ENCODE data around the gene PTPRF. TPM values are rescaled to one million over a fixed set of nuclear protein-coding genes. Genes with fewer than 3 reads are reported as not detected.

PTPRF gene
- total RNA-seq, 5 donors from 2014 or later (not counting 1 experiment from before 2014, with no cell fraction given): 0.07 to 2.6 (median 1.9) TPM

GRCh38 chr1:43671626-43672330 lies 141.1 kb downstream of the PTPRF start:
- no peak overlapping the region for H3K4me3 Mint-ChIP-seq
- no peaks in the 10 kb centered on the region for H3K4me1 Mint-ChIP-seq
- peaks cover 59% of the 10 kb centered on the region for H3K36me3 Mint-ChIP-seq
- H3K4me3 ChIP-seq (ENCODE audit: control insufficient read depth in 1 of 2, extremely low read depth in 1 of 2, low read length in 1 of 2): no peak overlapping the region
- no peaks in the 10 kb centered on the region for H3K4me1 ChIP-seq (ENCODE audit: control insufficient read depth in 1 of 2, extremely low read depth in 1 of 2, insufficient read depth in 2 of 2, low read length in 2 of 2)
- WGBS (ENCODE audit: insufficient coverage): 95% methylated on average over 9 of the region's 10 CpGs
- H3K9me3 Mint-ChIP-seq: no peaks in the 10 kb centered on the region
- POLR2A ChIA-PET: interaction anchor here in 1 of 2 donors (0.7 kb wide), 1 partner anchor 290 kb away, joined by 3 read pairs; no protein-coding TSS in a partner anchor
- ATAC-seq (replicated peaks in 1 of 4) (no peak), DNase-seq (no peak)
- no peaks in the 10 kb centered on the region for H3K27me3 Mint-ChIP-seq
- H3K27ac Mint-ChIP-seq: no peak overlapping the region
- peaks cover 17 to 81% of the 10 kb centered on the region in 2 donors for H3K36me3 ChIP-seq (ENCODE audit: control insufficient read depth in 2 of 2, extremely low read depth in 1 of 2, insufficient read depth in 1 of 2, low read length in 1 of 2)
- no peaks in the 10 kb centered on the region for H3K9me3 ChIP-seq
- CTCF ChIA-PET: no interaction called here
- no peaks in the 10 kb centered on the region for H3K27me3 ChIP-seq (replicated peaks in 1 of 2; ENCODE audit: control insufficient read depth in 2 of 2, extremely low read depth in 1 of 2, insufficient read depth in 2 of 2, low read length in 1 of 2)
- no peak overlapping the region for H3K27ac ChIP-seq (ENCODE audit: low read length)

GRCh38 chr1:43673261-43673660 lies 142.6 kb downstream of the PTPRF start:
- Mint-ChIP-seq H3K27ac (no peak overlapping the region), H3K4me1 (peaks cover 0 to 7% (median 4%) of the 10 kb centered on the region in 3 donors), H3K4me3 (no peak overlapping the region), H3K27me3 (no peaks in the 10 kb centered on the region), H3K9me3 (no peaks in the 10 kb centered on the region), H3K36me3 (peaks cover 49% of the 10 kb centered on the region)
- Histone ChIP-seq H3K4me1 (ENCODE audit: control insufficient read depth in 1 of 2, extremely low read depth in 1 of 2, insufficient read depth in 2 of 2, low read length in 2 of 2) (no peaks in the 10 kb centered on the region), H3K27me3 (replicated peaks in 1 of 2; ENCODE audit: control insufficient read depth in 2 of 2, extremely low read depth in 1 of 2, insufficient read depth in 2 of 2, low read length in 1 of 2) (no peaks in the 10 kb centered on the region), H3K9me3 (no peaks in the 10 kb centered on the region), H3K4me3 (ENCODE audit: control insufficient read depth in 1 of 2, extremely low read depth in 1 of 2, low read length in 1 of 2) (no peak overlapping the region), H3K27ac (ENCODE audit: low read length) (no peak overlapping the region), H3K36me3 (ENCODE audit: control insufficient read depth in 2 of 2, extremely low read depth in 1 of 2, insufficient read depth in 1 of 2, low read length in 1 of 2) (peaks cover 15 to 67% of the 10 kb centered on the region in 2 donors)
- WGBS (ENCODE audit: insufficient coverage): 100% methylated on average over 1 of the region's 7 CpGs
- POLR2A ChIA-PET: no interaction called here
- ATAC-seq (replicated peaks in 1 of 4) (no peak), DNase-seq (no peak)
- CTCF ChIA-PET: no interaction called here

Other genes with a start within 250 kb of the PTPRF start
- under 1 TPM in 2 of 5 donors, not detected in 3; 0.16 to 0.32 TPM for gene C1orf210, start 245.3 kb upstream of the PTPRF start, total RNA-seq
- gene TIE1, start 229.9 kb upstream of the PTPRF start, total RNA-seq: 1 to 10 TPM in 1 of 5 donors, under 1 TPM in 4; 0.26 to 1.9 (median 0.32) TPM
- under 1 TPM in 3 of 5 donors, not detected in 2; 0.26 to 0.63 (median 0.61) TPM for gene MPL, start 193.1 kb upstream of the PTPRF start, total RNA-seq
- 1 to 10 TPM in 4 of 5 donors, under 1 TPM in 1; 0.88 to 2.8 (median 1.9) TPM for gene CDC20, start 171.9 kb upstream of the PTPRF start, total RNA-seq
- gene ELOVL1, start 162.9 kb upstream of the PTPRF start, total RNA-seq: 10 to 100 TPM; 32.3 to 49.2 (median 45.1) TPM
- 10 to 100 TPM; 11.4 to 32.9 (median 29.5) TPM for gene MED8, start 141.1 kb upstream of the PTPRF start, total RNA-seq
- 100 to 1,000 TPM; 106 to 137 (median 130) TPM for gene SZT2, start 141.0 kb upstream of the PTPRF start, total RNA-seq
- 10 to 100 TPM; 14.9 to 27.4 (median 19.9) TPM for gene HYI, start 77.0 kb upstream of the PTPRF start, total RNA-seq
- 10 to 100 TPM; 33.3 to 45.6 (median 38.0) TPM for gene KDM4A, start 119.3 kb downstream of the PTPRF start, total RNA-seq
- gene ST3GAL3, start 176.7 kb downstream of the PTPRF start, total RNA-seq: 10 to 100 TPM; 21.9 to 29.8 (median 24.4) TPM

Measured in T-cell (primary cell).